RWPE1 (cell line): ENCODE measurements around the gene FAM89B.
A peak's percentile ranks its signal among the peaks of the same experiment; 100 is the strongest.

Experiments
- CTCF ChIA-PET: fragments of 350-600 bp; sonication (Branson Sonifier 250); formaldehyde crosslinking; extraction: SDS; loops from one replicate; lab custom pipeline; 2021; lab: Yijun Ruan, JAX
- POLR2A ChIA-PET: fragments of 400-600 bp; formaldehyde crosslinking; extraction: SDS; loops from one replicate; lab custom pipeline; 2020; ENCODE audit warnings: antibody characterized with exemption; ENCODE audit not compliant: low non-redundant PET; lab: Yijun Ruan, JAX
- DNase-seq: peaks from one replicate; pipeline ENCODE4 v3.0.0; 2012; ENCODE audit warnings: low spot score
- H3K27ac ChIP-seq: fragments of 450-650 bp; 2 replicates; pipeline ENCODE4 v1.5.1; 2017
- TF ChIP-seq, protein P1 (sequence below): fragments of 450-650 bp; conservative IDR thresholded peaks from 2 replicates; pipeline ENCODE4 v1.5.1; 2017; ENCODE audit warnings: low read depth, mild to moderate bottlenecking

The FAM89B gene

DNA sequence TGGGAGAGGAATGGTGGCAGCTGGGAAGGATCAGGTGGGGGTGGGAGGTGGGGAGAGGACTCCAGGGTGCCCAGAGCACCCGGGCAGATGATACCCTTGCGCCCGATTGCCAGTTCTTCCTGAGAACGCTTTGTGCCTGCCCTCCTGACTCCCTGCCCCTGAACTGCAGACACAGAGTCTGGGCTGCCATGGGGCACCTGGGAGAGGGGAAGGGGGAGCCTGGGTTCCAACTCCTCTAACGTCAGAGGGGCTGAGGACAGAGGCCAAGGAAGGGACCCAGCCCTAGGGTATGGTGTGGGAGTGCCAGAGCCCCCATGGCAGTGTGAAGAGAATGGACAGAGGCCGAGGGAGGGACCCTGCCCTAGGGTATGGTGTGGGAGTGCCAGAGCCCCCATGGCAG lies 24.2 kb downstream of the FAM89B start:
- TF ChIP-seq, protein P1, sequence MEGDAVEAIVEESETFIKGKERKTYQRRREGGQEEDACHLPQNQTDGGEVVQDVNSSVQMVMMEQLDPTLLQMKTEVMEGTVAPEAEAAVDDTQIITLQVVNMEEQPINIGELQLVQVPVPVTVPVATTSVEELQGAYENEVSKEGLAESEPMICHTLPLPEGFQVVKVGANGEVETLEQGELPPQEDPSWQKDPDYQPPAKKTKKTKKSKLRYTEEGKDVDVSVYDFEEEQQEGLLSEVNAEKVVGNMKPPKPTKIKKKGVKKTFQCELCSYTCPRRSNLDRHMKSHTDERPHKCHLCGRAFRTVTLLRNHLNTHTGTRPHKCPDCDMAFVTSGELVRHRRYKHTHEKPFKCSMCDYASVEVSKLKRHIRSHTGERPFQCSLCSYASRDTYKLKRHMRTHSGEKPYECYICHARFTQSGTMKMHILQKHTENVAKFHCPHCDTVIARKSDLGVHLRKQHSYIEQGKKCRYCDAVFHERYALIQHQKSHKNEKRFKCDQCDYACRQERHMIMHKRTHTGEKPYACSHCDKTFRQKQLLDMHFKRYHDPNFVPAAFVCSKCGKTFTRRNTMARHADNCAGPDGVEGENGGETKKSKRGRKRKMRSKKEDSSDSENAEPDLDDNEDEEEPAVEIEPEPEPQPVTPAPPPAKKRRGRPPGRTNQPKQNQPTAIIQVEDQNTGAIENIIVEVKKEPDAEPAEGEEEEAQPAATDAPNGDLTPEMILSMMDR = no peak
- ChIA-PET POLR2A (interaction anchor here (0.9 kb wide), 1 partner anchor 8 kb away, joined by 3 read pairs; no protein-coding TSS in a partner anchor), CTCF (interaction anchor here (0.5 kb wide), 1 partner anchor 70 kb away, joined by 3 read pairs; no protein-coding TSS in a partner anchor)

DNA sequence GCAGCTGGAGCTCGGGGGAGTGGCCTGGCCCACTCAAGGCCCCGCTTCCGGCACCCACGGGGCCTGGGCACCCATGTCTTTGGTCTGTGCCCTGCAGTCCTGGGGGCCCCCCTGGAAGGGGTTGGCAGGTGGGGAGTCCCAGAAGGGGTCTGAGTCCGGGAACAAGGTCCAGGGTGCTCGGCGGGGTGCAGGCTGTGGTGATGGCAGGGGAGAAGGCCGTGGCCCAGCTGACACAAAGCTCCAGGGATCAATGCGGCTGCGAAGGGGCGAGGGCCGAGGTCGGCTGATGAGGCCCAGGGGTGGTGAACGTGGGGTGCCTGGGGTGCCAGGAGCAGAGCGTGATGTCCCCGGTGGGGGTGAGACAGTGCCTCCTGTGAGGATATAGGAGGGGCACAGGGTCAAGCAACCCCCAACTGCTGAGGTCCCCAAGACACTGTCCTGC lies 25.9 kb downstream of the FAM89B start:
- CTCF ChIA-PET = interaction anchor here (0.6 kb wide), 1 partner anchor 11 kb away, joined by 3 read pairs; no protein-coding TSS in a partner anchor
- TF ChIP-seq, protein P1 = no peak
- H3K27ac ChIP-seq = peak overlapping the region; percentile 11; the same call in 1 of the 2 replicates
- POLR2A ChIA-PET = no interaction called here
- no peak for DNase-seq

More for the DNA sequence above, 24.2 kb downstream of the FAM89B start:
- DNase-seq = no peak
- H3K27ac ChIP-seq = no peak overlapping the region; the same call in 1 of the 2 replicates

- ChIA-PET CTCF (interaction anchor here (0.6 to 0.7 kb wide), 2 partner anchors 16 to 44 kb away, joined by 3 read pairs; partner anchors contain the start of gene PCNX3), POLR2A (no interaction called here)
- TF ChIP-seq, protein P1 = no peak
- no peak for DNase-seq
- H3K27ac ChIP-seq = no peak overlapping the region
Measured at GRCh38 chr11:65599216-65599954, 27.0 kb downstream of the FAM89B start.

DNA sequence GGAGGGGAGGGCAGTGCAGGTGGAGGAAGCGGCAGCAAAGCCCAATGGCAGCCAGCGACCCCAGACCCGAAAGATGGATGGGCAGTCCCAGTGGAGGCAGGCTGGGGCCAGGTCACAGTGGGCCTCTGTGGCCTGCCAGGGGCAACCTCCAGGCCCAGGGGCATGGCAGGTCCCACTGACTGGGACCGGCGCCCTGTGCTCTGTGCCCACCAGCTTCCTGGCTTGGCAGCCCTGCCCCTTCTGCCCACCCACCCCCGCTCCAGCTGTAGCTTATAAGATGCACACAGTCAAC lies 27.6 kb downstream of the FAM89B start:
- TF ChIP-seq, protein P1 = no peak
- no peak for DNase-seq
- CTCF ChIA-PET = interaction anchor here (0.6 kb wide), 1 partner anchor 44 kb away, joined by 3 read pairs; no protein-coding TSS in a partner anchor
- 0 out of 2 replicates have a peak overlapping the region, but pooled peaks have one; percentile 9 for H3K27ac ChIP-seq
- POLR2A ChIA-PET = no interaction called here

DNA sequence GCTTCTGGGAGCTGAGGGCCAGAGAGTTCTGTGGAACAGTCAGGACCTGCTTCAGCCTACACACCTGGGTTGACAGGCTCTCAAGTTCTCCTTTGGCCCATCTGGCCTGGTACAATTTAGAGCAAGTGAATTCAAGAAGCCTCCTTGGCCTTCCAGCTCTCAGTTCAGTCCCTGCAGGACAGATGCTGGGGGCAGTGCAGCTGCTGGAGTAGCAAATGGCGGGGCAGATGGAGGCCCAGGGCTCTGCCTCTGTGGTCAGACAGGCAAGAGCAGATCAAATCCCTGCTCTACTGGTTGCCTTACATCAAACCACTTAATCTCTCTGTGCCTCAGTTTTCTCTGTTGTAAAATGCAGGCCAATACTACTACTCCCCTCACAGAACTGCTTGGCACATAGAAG lies 31.9 kb downstream of the FAM89B start:
- H3K27ac ChIP-seq = peak overlapping the region; percentile 17; the same call in 1 of the 2 replicates
- CTCF ChIA-PET = interaction anchor here (1.3 kb wide), 1 partner anchor 10 kb away, joined by 4 read pairs; no protein-coding TSS in a partner anchor
- POLR2A ChIA-PET = interaction anchor here (0.6 kb wide), 1 partner anchor 448 kb away, joined by 5 read pairs; the partner anchor contains the start of gene SF3B2
- TF ChIP-seq, protein P1 = no peak
- DNase-seq = no peak

- peak overlapping the region; percentile 93 for H3K27ac ChIP-seq
- peak; percentile 90 for DNase-seq
- TF ChIP-seq, protein P1 = no peak
- CTCF ChIA-PET = interaction anchor here (0.6 to 3.7 kb wide), 4 partner anchors 14 to 798 kb away, joined by 3 to 16 read pairs (median 3); no protein-coding TSS in a partner anchor
- POLR2A ChIA-PET = interaction anchor here (0.6 kb wide), 1 partner anchor 16 kb away, joined by 3 read pairs; no protein-coding TSS in a partner anchor
Measured at GRCh38 chr11:65606876-65607613, 34.7 kb downstream of the FAM89B start.
